H1 (cell line): ENCODE measurements around the gene SRCIN1. TPM values are rescaled to one million over a fixed set of nuclear protein-coding genes. Genes with fewer than 3 reads are reported as not detected.

Experiments used
- CTCF ChIA-PET: fragments of 300-600 bp; sonication (Branson Sonifier 250); formaldehyde crosslinking; loops from one replicate; lab custom pipeline; 2021; ENCODE audit not compliant: partially characterized antibody; lab: Charles Lee
- POLR2A ChIA-PET: fragments of 300-600 bp; sonication (Branson Sonifier 250); formaldehyde crosslinking; loops from one replicate; lab custom pipeline; 2021; ENCODE audit warnings: inconsistent platforms; ENCODE audit not compliant: partially characterized antibody; lab: Charles Lee
- DNase-seq, 2 experiments: peaks; one replicate each; pipeline versions ENCODE4 v3.0.0 to v3.0.0-alpha.2; 2010 to 2022; ENCODE audit warnings: low spot score in 2 of 2, low read depth in 1 of 2, mixed read lengths in 1 of 2
- FAIRE-seq: peaks from 2 replicates; lab custom pipeline; 2011; peaks lifted over from hg19 to GRCh38; lab: Jason Lieb, UNC
- H2AFZ ChIP-seq: 2 replicates; pipeline ENCODE4 v1.8.1; 2012; ENCODE audit warnings: low read length, inconsistent platforms
- H2AK5ac ChIP-seq: 2 replicates; pipeline ENCODE4 v1.6.1; 2013; ENCODE audit warnings: low read depth, low read length
- H2BK120ac ChIP-seq: replicated peaks from 2 replicates; pipeline ENCODE3; 2013; ENCODE audit warnings: low read depth, low read length, inconsistent platforms
- H2BK12ac ChIP-seq: 2 replicates; pipeline ENCODE4 v1.6.1; 2013; ENCODE audit warnings: low read depth, low read length
- H2BK15ac ChIP-seq: 2 replicates; pipeline ENCODE4 v1.6.1; 2013; ENCODE audit warnings: low read length
- H2BK20ac ChIP-seq: 2 replicates; pipeline ENCODE4 v1.6.1; 2013; ENCODE audit warnings: low read length
- H2BK5ac ChIP-seq: 2 replicates; pipeline ENCODE4 v1.6.1; 2013; ENCODE audit warnings: low read depth, low read length
- H3K14ac ChIP-seq: 2 replicates; pipeline ENCODE4 v1.6.1; 2013; ENCODE audit warnings: inconsistent platforms; ENCODE audit not compliant: insufficient read length
- H3K18ac ChIP-seq: 2 replicates; pipeline ENCODE4 v1.6.1; 2013; ENCODE audit warnings: low read length; ENCODE audit errors: extremely low read depth
- H3K23ac ChIP-seq: 2 replicates; pipeline ENCODE4 v1.6.1; 2013; ENCODE audit warnings: inconsistent platforms; ENCODE audit not compliant: insufficient read length
- H3K23me2 ChIP-seq: 2 replicates; pipeline ENCODE4 v1.6.1; 2013; ENCODE audit warnings: low read depth, low read length
- H3K27ac ChIP-seq: 2 replicates; pipeline ENCODE4 v1.6.1; 2011; ENCODE audit warnings: low read depth, low read length, inconsistent platforms
- H3K27me3 ChIP-seq, 4 experiments: replicated peaks in 1 of 4; 1 replicate in 1 of 4; 2 replicates in 3 of 4; pipeline versions ENCODE4 v1.6.1 to v1.8.1; 2011 to 2013; ENCODE audit warnings: low read length in 3 of 4, mild to moderate bottlenecking in 3 of 4, inconsistent platforms in 2 of 4, mixed read lengths in 2 of 4, moderate library complexity in 1 of 4; ENCODE audit not compliant: control insufficient read depth in 3 of 4, insufficient read depth in 3 of 4; ENCODE audit errors: extremely low read depth in 1 of 4
- H3K36me3 ChIP-seq, 4 experiments: 2 replicates each; pipeline versions ENCODE4 v1.6.1 to v1.8.1; 2011 to 2013; ENCODE audit warnings: mild to moderate bottlenecking in 4 of 4, low read length in 3 of 4, moderate library complexity in 2 of 4, control low read depth in 1 of 4, inconsistent platforms in 1 of 4; ENCODE audit not compliant: insufficient read depth in 4 of 4, control insufficient read depth in 2 of 4
- H3K4ac ChIP-seq: replicated peaks from 2 replicates; pipeline ENCODE3; 2013; ENCODE audit warnings: low read length, low read depth, mixed read lengths, inconsistent platforms; ENCODE audit not compliant: insufficient read length
- H3K4me1 ChIP-seq, 4 experiments: replicated peaks in 1 of 4; 1 replicate in 1 of 4; 2 replicates in 3 of 4; pipeline versions ENCODE4 v1.6.1 to v1.8.1; 2011 to 2013; ENCODE audit warnings: low read length in 3 of 4, inconsistent platforms in 2 of 4, mixed read lengths in 1 of 4; ENCODE audit not compliant: insufficient read depth in 4 of 4, control insufficient read depth in 3 of 4
- H3K4me2 ChIP-seq, 2 experiments: 2 replicates each; pipeline versions ENCODE4 v1.6.1 to v1.8.1; 2011 to 2013; ENCODE audit warnings: low read depth in 2 of 2, low read length in 2 of 2, control low read depth in 1 of 2, inconsistent platforms in 1 of 2, mild to moderate bottlenecking in 1 of 2; ENCODE audit not compliant: insufficient read depth in 1 of 2
- H3K4me3 ChIP-seq, 4 experiments: fragments of 200-600, 300-600 bp in 1 of 4; sonication (generic), shearing (Covaris generic), sonication (Bioruptor Twin) in 1 of 4; 2 replicates each; pipeline versions ENCODE4 v1.5.1 to v1.8.1; 2011 to 2016; ENCODE audit warnings: low read length in 4 of 4, low read depth in 3 of 4, control low read depth in 2 of 4, inconsistent platforms in 2 of 4, mild to moderate bottlenecking in 2 of 4, mixed read lengths in 1 of 4, moderate library complexity in 1 of 4; ENCODE audit not compliant: insufficient read depth in 2 of 4; ENCODE audit errors: extremely low read depth in 1 of 4
- H3K56ac ChIP-seq: replicated peaks from 2 replicates; pipeline ENCODE3; 2013; ENCODE audit warnings: low read depth, mild to moderate bottlenecking, mixed read lengths, low read length, inconsistent platforms; ENCODE audit not compliant: insufficient read length
- H3K79me1 ChIP-seq: 2 replicates; pipeline ENCODE4 v1.6.1; 2013; ENCODE audit warnings: low read depth, low read length, control low read depth
- H3K79me2 ChIP-seq, 2 experiments: 2 replicates each; pipeline versions ENCODE4 v1.6.1 to v1.8.1; 2012 to 2013; ENCODE audit warnings: low read length in 2 of 2, mild to moderate bottlenecking in 2 of 2, inconsistent platforms in 1 of 2; ENCODE audit not compliant: insufficient read depth in 2 of 2, control insufficient read depth in 1 of 2
- H3K9ac ChIP-seq, 4 experiments: replicated peaks in 1 of 4; 1 replicate in 1 of 4; 2 replicates in 3 of 4; pipeline versions ENCODE4 v1.6.1 to v1.8.1; 2011 to 2013; ENCODE audit warnings: low read depth in 3 of 4, low read length in 3 of 4, control low read depth in 2 of 4, mild to moderate bottlenecking in 2 of 4, moderate library complexity in 2 of 4, inconsistent platforms in 1 of 4; ENCODE audit errors: extremely low read depth in 1 of 4
- H3K9me3 ChIP-seq, 2 experiments: 2 replicates each; pipeline versions ENCODE4 v1.6.1 to v1.8.1; 2012 to 2013; ENCODE audit warnings: mild to moderate bottlenecking in 2 of 2, moderate library complexity in 2 of 2, control low read depth in 1 of 2, inconsistent platforms in 1 of 2, low read depth in 1 of 2, low read length in 1 of 2, mixed read lengths in 1 of 2; ENCODE audit not compliant: insufficient read depth in 2 of 2
- H4K20me1 ChIP-seq, 2 experiments: replicated peaks in 1 of 2; 2 replicates each; pipeline versions ENCODE3 to v1.8.1; 2011 to 2013; ENCODE audit warnings: inconsistent platforms in 2 of 2, low read length in 2 of 2, mild to moderate bottlenecking in 1 of 2; ENCODE audit not compliant: insufficient read depth in 2 of 2, control insufficient read depth in 1 of 2
- H4K5ac ChIP-seq: 2 replicates; pipeline ENCODE4 v1.6.1; 2013; ENCODE audit warnings: low read length, low read depth, mixed read lengths, inconsistent platforms; ENCODE audit not compliant: insufficient read length
- H4K8ac ChIP-seq: 2 replicates; pipeline ENCODE4 v1.8.0; 2013; ENCODE audit warnings: mild to moderate bottlenecking, moderate library complexity, low read length, inconsistent platforms; ENCODE audit not compliant: insufficient read depth; ENCODE audit errors: extremely low read depth
- H4K91ac ChIP-seq: replicated peaks from 2 replicates; pipeline ENCODE3; 2013; ENCODE audit warnings: low read length, mixed read lengths, inconsistent platforms; ENCODE audit not compliant: insufficient read length
- CHD1 ChIP-seq: IDR thresholded peaks from 2 replicates; pipeline ENCODE4 v1.6.1; 2012; ENCODE audit warnings: low read depth, low read length, improper control_type of control experiment
- KDM4A ChIP-seq: IDR thresholded peaks from one replicate; pipeline ENCODE4 v1.7.1; 2012; ENCODE audit warnings: low read depth, mild to moderate bottlenecking, moderate library complexity, low read length, inconsistent platforms; ENCODE audit not compliant: severe bottlenecking
- WGBS, 2 experiments: shearing (Covaris generic) in 1 of 2; methylation state at CpG; one replicate each; pipeline versions ENCODE4 v1.1.6 to v1.1.7; 2013 to 2015; ENCODE audit warnings: low lambda C conversion rate in 2 of 2, mixed read lengths in 2 of 2, inconsistent platforms in 1 of 2, low coverage in 1 of 2, missing lambda C conversion rate in 1 of 2; ENCODE audit not compliant: insufficient replicate concordance in 2 of 2, insufficient coverage in 1 of 2, insufficient read length in 1 of 2; ENCODE audit errors: extremely low coverage in 1 of 2, missing lambda C conversion rate in 1 of 2; 5-methylcytosine and 5-hydroxymethylcytosine counted together
- polyA plus RNA-seq, 7 experiments: library from polyadenylated mRNA; depleted of rRNA in 3 of 7; stranded (reverse) in 5 of 7; unstranded in 2 of 7; fragments of >200 nt in 5 of 7; fragments of 200-250 nt in 2 of 7; gene quantifications; 1 replicate in 5 of 7; 2 replicates in 1 of 7; 4 replicates in 1 of 7; pipeline versions ENCODE4 v1.2.1 to v1.2.3, GENCODE V29; 2011 to 2013; ENCODE audit warnings: missing spikeins in 2 of 7, mixed read lengths in 2 of 7
- total RNA-seq: library from RNA; stranded (reverse); fragmentation: NEBNext Ultra II Directional; extraction: Animal tissue kit (Norgen Biotek cat#: 25700); gene quantifications from 2 replicates; pipeline ENCODE4 v1.2.1, GENCODE V29; 2021

The SRCIN1 gene
- total and polyA plus RNA-seq, 2 of the 8 experiments (the other 6 are each of a cell fraction or from before 2014, with no cell fraction given) = 2.8 to 3.8 TPM

DNA sequence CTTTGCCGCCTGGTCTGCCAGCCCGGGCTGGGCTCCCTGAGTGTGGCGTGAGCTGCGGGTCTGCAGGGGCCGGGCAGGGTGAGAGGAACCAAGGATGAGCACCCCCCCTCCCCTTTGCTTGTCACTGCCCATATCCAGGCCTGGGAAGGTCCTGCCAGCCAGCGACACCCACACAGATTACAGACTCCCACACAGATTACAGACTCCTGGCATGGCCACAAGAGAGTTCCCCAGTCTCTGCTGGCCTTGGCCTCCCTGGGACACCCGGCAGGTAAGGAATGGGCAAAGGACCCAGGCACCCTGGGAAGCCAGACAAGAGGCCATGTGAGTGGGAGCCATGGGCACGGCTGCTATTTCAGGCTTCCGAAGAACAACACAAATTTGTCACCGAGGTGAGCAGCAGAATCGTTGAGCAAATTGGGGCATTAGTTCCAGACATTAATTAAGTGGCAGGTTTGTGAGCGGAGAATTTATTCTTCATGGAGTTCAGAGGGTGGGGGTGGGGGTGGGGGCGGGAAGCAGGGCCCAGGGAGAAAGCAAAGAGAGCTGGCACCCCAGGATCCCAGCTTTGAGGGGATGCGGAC is 41.4 kb downstream of the SRCIN1 start:
- Histone ChIP-seq H3K56ac (no peak overlapping the region), H2BK15ac (no peak overlapping the region; the same call in 1 of the 2 replicates), H2BK20ac (no peak overlapping the region), H3K4me3 (peak overlapping the region; percentile 0 to 60 (median 41); a peak in 7 of 8 replicates), H3K27ac (no peak overlapping the region), H4K5ac (no peak overlapping the region), H3K27me3 (peaks cover 67 to 94% (median 91%) of the 10 kb centered on the region in 4 experiments), H3K36me3 (peaks cover 0 to 7% (median 0%) of the 10 kb centered on the region in 4 experiments; a peak in 1 of 8 replicates), H3K79me2 (no peaks in the 10 kb centered on the region), H3K9ac (no peak overlapping the region), H3K4me1 (peaks cover 8 to 44% (median 33%) of the 10 kb centered on the region in 4 experiments), H3K9me3 (no peaks in the 10 kb centered on the region), H2AK5ac (0 out of 2 replicates have a peak overlapping the region, but pooled peaks have one; percentile 40), H3K14ac (no peak overlapping the region), H4K8ac (peak overlapping the region; percentile 53; the same call in 1 of the 2 replicates), H3K4ac (no peak overlapping the region), H4K20me1 (peaks cover 8 to 36% of the 10 kb centered on the region in 2 experiments), H3K23ac (no peak overlapping the region), H3K18ac (peak overlapping the region; percentile 32; the same call in 1 of the 2 replicates), H3K23me2 (peaks cover 14% of the 10 kb centered on the region), H3K4me2 (peak overlapping the region; percentile 89 to 97), H2BK5ac (no peak overlapping the region), H2BK12ac (peak overlapping the region; percentile 27; the same call in 1 of the 2 replicates), H3K79me1 (no peaks in the 10 kb centered on the region), H2AFZ (no peak overlapping the region), H2BK120ac (no peak overlapping the region), H4K91ac (no peak overlapping the region)
- 15% methylated on average over 8 of the region's 14 CpGs; no CpG with 5 or more reads in 1 of the 2 experiments for WGBS, 2 experiments
- FAIRE-seq = no peak
- ChIA-PET CTCF (interaction anchor here (0.8 to 38.1 kb wide), 17 partner anchors 11 to 170 kb away, joined by 3 to 914 read pairs (median 5); partner anchors contain the start of gene SRCIN1), POLR2A (interaction anchor here (0.6 to 4.9 kb wide), 19 partner anchors 10 to 167 kb away, joined by 3 to 45 read pairs (median 4); partner anchors contain the start of gene SRCIN1)
- DNase-seq = no peak
- TF ChIP-seq KDM4A = peak; percentile 2
- no peak for TF ChIP-seq CHD1
